Body of pancreas (tissue), 4 donors: Measurements from ENCODE around the gene PHRF1.

Experiments
- POLR2A ChIP-seq, 3 donors: fragments of 450-650 bp; IDR thresholded peaks; one replicate each; pipeline ENCODE4 v1.6.1; 2016; ENCODE audit warnings: antibody characterized with exemption in 3 of 3, mild to moderate bottlenecking in 2 of 3
- TF ChIP-seq, protein P1 (sequence below), 7 experiments: fragments of 450-650 bp in 4 of 7; fragments of 200-600 bp in 3 of 7; sonication (generic) in 3 of 7; IDR thresholded peaks; one replicate each; pipeline ENCODE4 v1.5.1; 2016 to 2019; ENCODE audit warnings: antibody characterized with exemption in 7 of 7

DNA sequence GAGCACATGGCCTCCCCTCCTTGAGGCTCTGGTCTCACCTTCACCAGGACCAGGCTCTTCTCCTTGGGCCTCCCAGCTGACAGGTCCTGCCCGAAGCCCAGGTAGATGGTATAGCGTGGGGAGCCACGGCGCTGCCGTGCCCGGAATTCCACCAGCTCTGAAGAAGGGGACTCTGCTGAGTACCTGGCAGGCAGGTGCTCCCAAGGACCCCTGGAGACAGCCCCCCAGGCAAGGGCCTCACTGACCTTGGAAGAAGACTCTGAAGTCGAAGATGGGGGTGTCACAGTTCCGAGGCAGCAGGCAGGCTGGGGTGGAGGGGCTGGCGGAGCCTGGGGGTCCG, 36.7 kb downstream of the PHRF1 start:
- TF ChIP-seq, protein P1, sequence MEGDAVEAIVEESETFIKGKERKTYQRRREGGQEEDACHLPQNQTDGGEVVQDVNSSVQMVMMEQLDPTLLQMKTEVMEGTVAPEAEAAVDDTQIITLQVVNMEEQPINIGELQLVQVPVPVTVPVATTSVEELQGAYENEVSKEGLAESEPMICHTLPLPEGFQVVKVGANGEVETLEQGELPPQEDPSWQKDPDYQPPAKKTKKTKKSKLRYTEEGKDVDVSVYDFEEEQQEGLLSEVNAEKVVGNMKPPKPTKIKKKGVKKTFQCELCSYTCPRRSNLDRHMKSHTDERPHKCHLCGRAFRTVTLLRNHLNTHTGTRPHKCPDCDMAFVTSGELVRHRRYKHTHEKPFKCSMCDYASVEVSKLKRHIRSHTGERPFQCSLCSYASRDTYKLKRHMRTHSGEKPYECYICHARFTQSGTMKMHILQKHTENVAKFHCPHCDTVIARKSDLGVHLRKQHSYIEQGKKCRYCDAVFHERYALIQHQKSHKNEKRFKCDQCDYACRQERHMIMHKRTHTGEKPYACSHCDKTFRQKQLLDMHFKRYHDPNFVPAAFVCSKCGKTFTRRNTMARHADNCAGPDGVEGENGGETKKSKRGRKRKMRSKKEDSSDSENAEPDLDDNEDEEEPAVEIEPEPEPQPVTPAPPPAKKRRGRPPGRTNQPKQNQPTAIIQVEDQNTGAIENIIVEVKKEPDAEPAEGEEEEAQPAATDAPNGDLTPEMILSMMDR (IDR thresholded peaks at IDR 0.05) = no peak
- TF ChIP-seq POLR2A (IDR thresholded peaks at IDR 0.05) = no peak
